ENCODE data around the gene LRRC8D.

DNA sequence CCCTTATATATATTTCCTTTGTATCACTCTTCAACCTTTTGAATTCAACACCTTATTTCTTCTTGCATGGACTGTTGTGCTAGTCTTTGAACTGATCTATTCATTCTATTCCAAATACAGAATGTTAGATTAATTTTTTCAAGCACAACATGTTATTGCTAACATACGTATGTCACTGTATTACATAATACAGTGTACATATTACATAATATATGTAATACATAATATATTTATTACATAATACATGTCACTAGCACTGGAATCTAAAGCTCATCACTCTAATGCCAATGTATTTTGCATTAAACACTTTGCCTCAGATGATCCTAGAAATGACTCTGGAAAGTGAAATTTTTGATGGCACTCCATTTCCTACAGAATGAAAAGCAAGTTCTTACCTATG is 59.8 kb downstream of the LRRC8D start:
- TF ChIP-seq ZNF274 (IDR thresholded peaks at IDR 0.05; ENCODE audit: low read depth, low read length) (no peak), SUZ12 (IDR thresholded peaks at IDR 0.05; ENCODE audit: extremely low read depth, insufficient read depth, insufficient read length) (no peak)
